ENCODE measurements around the gene PLD6. TPM values are rescaled to one million over a fixed set of nuclear protein-coding genes. Genes with fewer than 3 reads are reported as not detected.
A peak's percentile ranks its signal among the peaks of the same experiment; 100 is the strongest.
"Not testable (repeated sequence)": the region's sequence is repeated elsewhere in the genome, so short reads cannot be mapped to it uniquely, and the experiment has no call there.

Gene PLD6
- total and polyA plus RNA-seq, 10 of the 15 experiments (the other 5 are each of a cell fraction or from before 2014, with no cell fraction given): 4.7 to 21.4 (median 12.0) TPM

GRCh38 chr17:17186051-17186450, 20.1 kb downstream of the PLD6 start:
- TF ChIP-seq RUNX3 (IDR thresholded peaks at IDR 0.05; ENCODE audit: low read length) (peak; percentile 44; the same call in 1 of the 2 replicates), ATF2 (IDR thresholded peaks at IDR 0.05; ENCODE audit: low read length) (0 out of 2 replicates have a peak, but pooled peaks have one; percentile 14), MAX (IDR thresholded peaks at IDR 0.05; ENCODE audit: low read depth, low read length) (no peak), FOS (IDR thresholded peaks at IDR 0.05; ENCODE audit: borderline replicate concordance, extremely low read depth, insufficient read length) (no peak), SMAD5 (IDR thresholded peaks at IDR 0.05; ENCODE audit: low read depth) (no peak), NFYB (IDR thresholded peaks at IDR 0.05; ENCODE audit: insufficient read depth, low read depth, low read length) (no peak)
- no peaks in the 10 kb centered on the region for H3K79me2 ChIP-seq (ENCODE audit: control insufficient read depth, insufficient read depth, low read length)
- ChIA-PET RAD21 (ENCODE audit: unreplicated experiment) (no interaction called here), CTCF (no interaction called here), POLR2A (no interaction called here), SMC1A (ENCODE audit: uncharacterized antibody, unreplicated experiment) (no interaction called here)
- intact Hi-C loops (cut with micrococcal nuclease; ENCODE audit: unreplicated experiment) (no loop called here), in situ Hi-C loops (cut with MboI) (no loop called here)
- peaks cover 7 to 10% of the 10 kb centered on the region in 2 experiments; a peak in 3 of 4 replicates for H3K36me3 ChIP-seq (ENCODE audit: control insufficient read depth in 2 of 2, insufficient read depth in 2 of 2, low read length in 1 of 2)
- no peak overlapping the region for H2AFZ ChIP-seq (ENCODE audit: control insufficient read depth, low read depth, low read length)
- H3K9me3 ChIP-seq (replicated peaks; ENCODE audit: control insufficient read depth, insufficient read depth, low read length): no peaks in the 10 kb centered on the region
- no peak overlapping the region for H3K4me2 ChIP-seq (ENCODE audit: control insufficient read depth, insufficient read depth)
- no peaks in the 10 kb centered on the region for H3K27me3 ChIP-seq (replicated peaks in 1 of 2; ENCODE audit: control insufficient read depth in 2 of 2, insufficient read depth in 2 of 2, low read length in 1 of 2)
- no peak overlapping the region for H3K27ac ChIP-seq (ENCODE audit: control insufficient read depth, insufficient read depth)
- H4K20me1 ChIP-seq (ENCODE audit: control insufficient read depth, insufficient read depth): no peaks in the 10 kb centered on the region
- no peak overlapping the region for H3K9ac ChIP-seq (ENCODE audit: control insufficient read depth, insufficient read depth, low read length)
- ATAC-seq (peak; percentile 60), DNase-seq (ENCODE audit: low read depth, low spot score) (no peak), FAIRE-seq (peak; percentile 62)
- no peak overlapping the region for H3K4me3 ChIP-seq
- 2% methylated on average over 3 of the region's 3 CpGs for WGBS (ENCODE audit: insufficient coverage, insufficient replicate concordance, low lambda C conversion rate, missing lambda C conversion rate)
- H3K4me1 ChIP-seq (ENCODE audit: control insufficient read depth, insufficient read depth, low read length): peaks cover 28% of the 10 kb centered on the region
- no TSS peak for BruUV-seq (replicated peaks)

DNA sequence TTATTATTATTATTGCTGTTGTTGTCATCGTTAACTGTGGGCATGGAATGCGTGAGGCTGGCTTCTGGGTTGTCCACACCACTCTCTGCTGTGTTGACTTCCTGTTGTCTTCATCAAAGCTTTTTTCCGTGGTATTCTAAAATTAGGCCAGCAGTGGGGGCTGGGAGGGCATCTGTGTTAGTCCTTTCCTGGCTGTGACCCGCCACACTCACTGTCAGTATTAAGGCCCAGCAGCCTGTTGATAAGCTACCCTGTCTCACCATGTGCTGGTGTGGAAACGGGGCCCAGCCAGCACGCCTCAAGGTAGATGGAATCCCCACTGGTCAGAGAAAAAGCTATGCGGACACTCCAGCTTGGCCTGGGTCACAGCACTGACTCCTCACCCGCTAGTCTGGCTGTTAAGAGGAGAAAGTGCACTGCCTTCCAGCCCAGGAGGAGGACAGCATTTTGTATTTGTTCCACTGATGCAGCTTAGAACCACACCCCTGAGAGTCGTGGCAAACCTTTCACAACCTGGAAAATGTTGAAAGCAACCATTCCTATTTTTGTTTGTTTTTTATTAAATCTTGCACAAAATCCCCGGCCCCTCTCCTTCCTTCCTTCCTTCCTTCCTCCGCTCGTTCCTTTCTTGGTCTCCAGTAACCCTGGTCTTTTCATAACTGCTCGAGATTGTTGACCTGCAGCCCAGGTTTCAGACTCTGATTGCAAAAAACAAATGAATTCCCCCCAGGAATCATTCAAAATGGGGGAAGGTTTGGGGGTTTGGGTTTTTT, 21.0 kb downstream of the PLD6 start:
- H3K27ac ChIP-seq (ENCODE audit: control insufficient read depth, insufficient read depth); intact Hi-C loops (cut with micrococcal nuclease; ENCODE audit: unreplicated experiment); RAD21 ChIA-PET (ENCODE audit: unreplicated experiment); H3K9ac ChIP-seq (ENCODE audit: control insufficient read depth, insufficient read depth, low read length); H4K20me1 ChIP-seq (ENCODE audit: control insufficient read depth, insufficient read depth); CTCF ChIA-PET; H3K27me3 ChIP-seq (replicated peaks in 1 of 2; ENCODE audit: control insufficient read depth in 2 of 2, insufficient read depth in 2 of 2, low read length in 1 of 2); H3K4me3 ChIP-seq; in situ Hi-C loops (cut with MboI); H2AFZ ChIP-seq (ENCODE audit: control insufficient read depth, low read depth, low read length); H3K79me2 ChIP-seq (ENCODE audit: control insufficient read depth, insufficient read depth, low read length); DNase-seq (ENCODE audit: low read depth, low spot score); H3K9me3 ChIP-seq (replicated peaks; ENCODE audit: control insufficient read depth, insufficient read depth, low read length); ATAC-seq; POLR2A ChIA-PET; FAIRE-seq; H3K4me2 ChIP-seq (ENCODE audit: control insufficient read depth, insufficient read depth): not testable (repeated sequence)
- Histone ChIP-seq H3K4me1 (ENCODE audit: control insufficient read depth, insufficient read depth, low read length) (peaks cover 36% of the 10 kb centered on the region), H3K36me3 (ENCODE audit: control insufficient read depth in 2 of 2, insufficient read depth in 2 of 2, low read length in 1 of 2) (peaks cover 13 to 18% of the 10 kb centered on the region in 2 experiments; a peak in 3 of 4 replicates)
- BruUV-seq (replicated peaks): TSS peak; percentile 16
- 69% methylated on average over 13 of the region's 13 CpGs for WGBS (ENCODE audit: insufficient coverage, insufficient replicate concordance, low lambda C conversion rate, missing lambda C conversion rate)
- SMC1A ChIA-PET (ENCODE audit: uncharacterized antibody, unreplicated experiment): interaction anchor here (0.6 to 1.4 kb wide), 2 partner anchors 20 to 60 kb away, joined by 3 read pairs; no protein-coding TSS in a partner anchor

Measured in GM12878 (cell line).